HepG2 (cell line): ENCODE measurements around the gene ARHGAP26. TPM values are rescaled to one million over a fixed set of nuclear protein-coding genes. Genes with fewer than 3 reads are reported as not detected.

ENCODE experiments used
- ATAC-seq: fragments of 200-7000 bp; cut with Tn5 transposase; 3 replicates; pipeline ENCODE4 v1.9.1; 2020; ENCODE audit warnings: mild to moderate bottlenecking, moderate library complexity
- BruUV-seq: library from RNA; stranded (reverse); fragments of 400-500 nt; replicated peaks from 2 replicates; lab custom pipeline; 2021; lab: Mats Ljungman, UMichigan
- CTCF ChIA-PET: fragments of 300-600 bp; formaldehyde crosslinking; extraction: SDS; loops from one replicate; lab custom pipeline; 2021; ENCODE audit warnings: low total read pairs, inconsistent platforms, low intra/inter-chr PET ratio; lab: Yijun Ruan, JAX
- POLR2A ChIA-PET: fragments of 350-600 bp; sonication (Branson Sonifier 250); formaldehyde crosslinking; loops from one replicate; lab custom pipeline; 2020; ENCODE audit warnings: antibody characterized with exemption, inconsistent platforms; lab: Yijun Ruan, JAX
- DNase-seq: peaks from one replicate; pipeline ENCODE4 v3.0.0-alpha.2; 2015; ENCODE audit warnings: low spot score
- FAIRE-seq: peaks from 3 replicates; lab custom pipeline; 2011; peaks lifted over from hg19 to GRCh38; lab: Jason Lieb, UNC
- H2AFZ ChIP-seq: one replicate; pipeline ENCODE4 v1.6.1; 2011; ENCODE audit warnings: low read length, inconsistent platforms
- H3K27ac ChIP-seq: fragments of 300-600 bp; 3 replicates; pipeline ENCODE4 v1.8.0; 2011; ENCODE audit warnings: mixed run types, mild to moderate bottlenecking, mixed read lengths, low read length, inconsistent platforms; ENCODE audit not compliant: insufficient read depth; ENCODE audit errors: extremely low read length
- H3K27me3 ChIP-seq, 2 experiments: fragments of 200-600 bp in 1 of 2; 2 replicates in 1 of 2; 3 replicates in 1 of 2; pipeline versions ENCODE4 v1.6.0 to v1.8.0; 2011; ENCODE audit warnings: low read length in 2 of 2, mild to moderate bottlenecking in 2 of 2, moderate library complexity in 2 of 2, inconsistent platforms in 1 of 2; ENCODE audit not compliant: insufficient read depth in 2 of 2, control insufficient read depth in 1 of 2
- H3K36me3 ChIP-seq, 2 experiments: fragments of 200-600 bp in 1 of 2; replicated peaks in 1 of 2; 2 replicates in 1 of 2; 3 replicates in 1 of 2; pipeline versions ENCODE4 v1.5.1 to v1.8.0; 2011; ENCODE audit warnings: low read length in 2 of 2, inconsistent platforms in 1 of 2; ENCODE audit not compliant: insufficient read depth in 2 of 2, control insufficient read depth in 1 of 2
- H3K4me1 ChIP-seq: 2 replicates; pipeline ENCODE4 v1.5.1; 2012; ENCODE audit warnings: low read length, inconsistent platforms; ENCODE audit not compliant: insufficient read depth
- H3K4me2 ChIP-seq: 2 replicates; pipeline ENCODE4 v1.6.0; 2011; ENCODE audit warnings: low read depth, low read length, inconsistent platforms
- H3K4me3 ChIP-seq, 3 experiments: fragments of 200-600 bp in 1 of 3; sonication (generic), shearing (Covaris generic) in 1 of 3; replicated peaks in 1 of 3; 2 replicates each; pipeline ENCODE4 v1.5.1; 2011 to 2016; ENCODE audit warnings: low read length in 3 of 3, inconsistent platforms in 2 of 3, low read depth in 2 of 3, mild to moderate bottlenecking in 2 of 3, control low read depth in 1 of 3, mixed read lengths in 1 of 3; ENCODE audit not compliant: insufficient read depth in 1 of 3
- H3K79me2 ChIP-seq: one replicate; pipeline ENCODE4 v1.6.1; 2011; ENCODE audit warnings: low read length, inconsistent platforms; ENCODE audit not compliant: insufficient read depth
- H3K9ac ChIP-seq: 2 replicates; pipeline ENCODE4 v1.6.0; 2011; ENCODE audit warnings: mild to moderate bottlenecking, low read depth, low read length, inconsistent platforms; ENCODE audit not compliant: insufficient read depth
- H3K9me3 ChIP-seq: 2 replicates; pipeline ENCODE4 v1.5.1; 2012; ENCODE audit warnings: mild to moderate bottlenecking, low read length
- H4K20me1 ChIP-seq: 2 replicates; pipeline ENCODE4 v1.6.0; 2011; ENCODE audit warnings: inconsistent platforms, mild to moderate bottlenecking, low read length, moderate library complexity; ENCODE audit not compliant: insufficient read depth
- E2F1 ChIP-seq: sonication (generic); formaldehyde crosslinking; IDR thresholded peaks from 2 replicates; pipeline ENCODE4 v1.5.0; 2020; ENCODE audit warnings: missing genetic modification reagents
- ZBTB21 ChIP-seq: sonication (generic); formaldehyde crosslinking; IDR thresholded peaks from 2 replicates; pipeline ENCODE4 v1.4.0; 2020; ENCODE audit warnings: missing genetic modification reagents
- ZNF318 ChIP-seq: sonication (generic); formaldehyde crosslinking; IDR thresholded peaks from 2 replicates; pipeline ENCODE4 v1.4.0; 2020; ENCODE audit warnings: mild to moderate bottlenecking, missing genetic modification reagents
- WGBS: methylation state at CpG from one replicate; pipeline ENCODE4 v1.1.6; 2017; ENCODE audit warnings: low lambda C conversion rate; 5-methylcytosine and 5-hydroxymethylcytosine counted together
- in situ Hi-C: cut with HindIII; loops from 2 replicates; pipeline ENCODE4 v1.10.0; 2017; ENCODE audit warnings: low pct_unique_long_range_greater_than_20kb; ENCODE audit not compliant: extremely low pct_ligation_motif_present
- intact Hi-C: fragments of 100-400 bp; cut with micrococcal nuclease; formaldehyde crosslinking; loops from one replicate; pipeline ENCODE4 v1.10.0; 2022; ENCODE audit not compliant: unreplicated experiment
- polyA plus RNA-seq, 8 experiments: library from polyadenylated mRNA; depleted of rRNA in 3 of 8; stranded (reverse) in 7 of 8; unstranded in 1 of 8; fragments of >200 nt; fragmentation: Illumina TruSeq in 4 of 8; extraction: Trizol in 4 of 8; gene quantifications; 2 replicates each; pipeline versions ENCODE4 v1.2.1 to v1.2.3, GENCODE V29; 2011 to 2016; ENCODE audit warnings: low read depth in 4 of 8, missing spikeins in 1 of 8, mixed read lengths in 1 of 8; ENCODE audit not compliant: insufficient read depth in 1 of 8
- total RNA-seq, 5 experiments: library from RNA; depleted of rRNA; stranded (reverse); fragments of >200 nt; fragmentation: Illumina TruSeq; extraction: Trizol; gene quantifications; 2 replicates each; pipeline ENCODE4 v1.2.3, GENCODE V29; 2016; ENCODE audit warnings: low read depth in 1 of 5

ARHGAP26 gene
- total and polyA plus RNA-seq, 2 of the 13 experiments (the other 11 are each of a cell fraction or from before 2014, with no cell fraction given): 9.6 to 18.2 TPM

DNA sequence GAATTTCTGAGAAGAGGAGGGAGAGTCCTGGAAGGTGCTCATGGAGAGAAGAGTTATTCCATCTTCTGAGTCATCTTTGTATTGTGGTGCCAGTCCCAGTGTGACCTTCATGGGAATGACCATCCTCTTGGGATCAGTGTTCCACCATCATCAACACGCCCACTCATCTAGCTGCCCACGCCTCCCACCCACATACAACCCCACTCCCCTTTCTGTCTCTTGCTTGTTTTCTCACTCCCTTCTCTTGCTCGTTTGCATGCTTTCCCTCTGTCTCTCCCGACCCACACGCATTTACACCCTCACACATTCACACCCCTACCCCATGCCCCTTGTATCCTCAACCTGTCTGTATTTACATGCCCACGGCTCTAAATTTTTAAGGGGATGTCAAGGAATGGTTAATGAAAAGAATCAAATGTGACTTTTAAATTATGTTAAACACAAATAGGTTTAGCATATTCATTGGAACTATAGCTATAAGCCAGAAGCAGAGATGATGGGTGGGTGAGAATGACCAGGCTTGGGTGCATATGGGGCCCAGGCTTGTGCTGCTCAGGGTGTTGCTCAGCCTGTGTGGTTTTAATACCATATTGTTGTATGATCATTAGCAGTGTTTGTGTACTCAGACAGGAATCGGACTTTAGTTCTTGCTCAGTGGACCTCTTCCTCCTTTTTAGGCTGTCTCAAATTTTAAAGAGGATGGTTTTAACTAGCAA, 160.4 kb downstream of the ARHGAP26 start:
- H3K36me3 ChIP-seq: peaks cover 4 to 15% of the 10 kb centered on the region in 2 experiments; a peak in 3 of 5 replicates
- ATAC-seq (no peak), DNase-seq (no peak), FAIRE-seq (no peak)
- no TSS peak for BruUV-seq
- POLR2A ChIA-PET: no interaction called here
- in situ Hi-C loops (no loop called here), intact Hi-C loops (no loop called here)
- H3K9me3 ChIP-seq: no peaks in the 10 kb centered on the region
- H3K27ac ChIP-seq: no peak overlapping the region
- H2AFZ ChIP-seq: no peak overlapping the region
- WGBS: 95% methylated on average over 7 of the region's 7 CpGs
- no peaks in the 10 kb centered on the region for H3K27me3 ChIP-seq
- CTCF ChIA-PET: no interaction called here
- no peak for TF ChIP-seq E2F1
- no peak for TF ChIP-seq ZNF318 (CRISPR knock-in tag)
- TF ChIP-seq ZBTB21 (CRISPR knock-in tag): no peak
- TF ChIP-seq, all 625 proteins: peak for 0
- Histone ChIP-seq H3K4me3 (no peak overlapping the region), H3K79me2 (no peaks in the 10 kb centered on the region), H3K9ac (no peak overlapping the region), H4K20me1 (no peaks in the 10 kb centered on the region), H3K4me1 (peaks cover 20% of the 10 kb centered on the region; the same call in 1 of the 2 replicates), H3K4me2 (no peak overlapping the region)
